ENCODE results near the gene ARID1A. TPM values are rescaled to one million over a fixed set of nuclear protein-coding genes. Genes with fewer than 3 reads are reported as not detected.

Gene ARID1A
- polyA plus RNA-seq, 2 of the 4 experiments (the other 2 are of a cell fraction), result 17.4 to 21.4 TPM

- peak; percentile 90 to 98 for DNase-seq (ENCODE audit: low read depth in 1 of 2, low spot score in 1 of 2)
- no peak for FAIRE-seq
- Histone ChIP-seq H3K9me3 (no peaks in the 10 kb centered on the region), H3K4me1 (peaks cover 24% of the 10 kb centered on the region), H3K4me2 (peak overlapping the region; percentile 87), H3K27ac (peak overlapping the region; percentile 100), H3K4me3 (peak overlapping the region; percentile 47)
- WGBS (ENCODE audit: missing lambda C conversion rate), result under 1% methylated on average over 17 of the region's 34 CpGs
- peak; percentile 77 to 78 for ATAC-seq
- CTCF ChIA-PET, result interaction anchor here (1.1 to 6.9 kb wide), 9 partner anchors 12 to 96 kb away, joined by 3 to 51 read pairs (median 4); partner anchors contain the start of gene PIGV
- POLR2A ChIA-PET, result interaction anchor here (0.6 to 3.2 kb wide), 8 partner anchors 10 to 173 kb away, joined by 3 to 28 read pairs (median 7); partner anchors contain the start of gene PIGV
- TF ChIP-seq HDAC2 (IDR thresholded peaks at IDR 0.05) (no peak), NR3C1 (IDR thresholded peaks at IDR 0.05) (no peak), MAZ (IDR thresholded peaks at IDR 0.05; ENCODE audit: borderline replicate concordance, low read depth, low read length) (no peak; the same call in 1 of the 2 replicates), ATOH8 (CRISPR knock-in tag; IDR thresholded peaks at IDR 0.05; ENCODE audit: low read depth) (0 out of 2 replicates have a peak, but pooled peaks have one; percentile 3), PHF8 (IDR thresholded peaks at IDR 0.05; ENCODE audit: borderline replicate concordance, low read depth) (no peak), ZFP36 (IDR thresholded peaks at IDR 0.05; ENCODE audit: borderline replicate concordance, partially characterized antibody) (no peak), POLR2A (IDR thresholded peaks at IDR 0.05; ENCODE audit: low read length) (peak; percentile 41; the same call in 1 of the 2 replicates), MYC (IDR thresholded peaks at IDR 0.05; ENCODE audit: borderline replicate concordance, low read length) (peak; percentile 44), NPAS2 (CRISPR knock-in tag; IDR thresholded peaks at IDR 0.05; ENCODE audit: borderline replicate concordance) (no peak), GATA3 (IDR thresholded peaks at IDR 0.05; ENCODE audit: borderline replicate concordance) (peak; percentile 69), RNF2 (IDR thresholded peaks at IDR 0.05; ENCODE audit: borderline replicate concordance, low read depth) (no peak), SMC3 (IDR thresholded peaks at IDR 0.05) (0 out of 3 replicates have a peak, but pooled peaks have one; percentile 18), PBX3 (IDR thresholded peaks at IDR 0.05) (no peak), E2F6 (IDR thresholded peaks at IDR 0.05; ENCODE audit: borderline replicate concordance, low read depth) (peak; percentile 83), HEYL (CRISPR knock-in tag; IDR thresholded peaks at IDR 0.05) (no peak), CHD2 (IDR thresholded peaks at IDR 0.05; ENCODE audit: low read length, partially characterized antibody) (peak; percentile 54), TFCP2L1 (CRISPR knock-in tag; IDR thresholded peaks at IDR 0.05) (no peak), FOSB (CRISPR knock-in tag; IDR thresholded peaks at IDR 0.05) (no peak), USF2 (IDR thresholded peaks at IDR 0.05) (no peak), BCL3 (IDR thresholded peaks at IDR 0.05) (0 out of 3 replicates have a peak, but pooled peaks have one; percentile 37), CTCF (IDR thresholded peaks at IDR 0.05) (no peak), HOXB13 (CRISPR knock-in tag; IDR thresholded peaks at IDR 0.05; ENCODE audit: low read depth) (no peak; the same call in 1 of the 2 replicates), ZC3H11A (IDR thresholded peaks at IDR 0.05) (no peak), HES2 (IDR thresholded peaks at IDR 0.05) (no peak), TP53 (CRISPR knock-in tag; IDR thresholded peaks at IDR 0.05) (no peak), MAX (IDR thresholded peaks at IDR 0.05) (peak; percentile 93), ELK1 (IDR thresholded peaks at IDR 0.05; ENCODE audit: low read depth, low read length) (no peak), KDM5A (IDR thresholded peaks at IDR 0.05) (no peak), RAD21 (conservative IDR thresholded peaks at IDR 0.05 in 1 of 2, IDR thresholded peaks at IDR 0.05 in 1 of 2) (0 out of 5 replicates have a peak, but pooled peaks have one; percentile 8 to 14), BHLHE40 (IDR thresholded peaks at IDR 0.05; ENCODE audit: low read depth, low read length) (no peak), RFX5 (IDR thresholded peaks at IDR 0.05) (peak; percentile 65; the same call in 1 of the 2 replicates), EP300 (IDR thresholded peaks at IDR 0.05) (no peak; a peak in 1 of 5 replicates)
Observed at GRCh38 chr1:26692793-26693490, 2.9 kb upstream of the ARID1A start.
